PFSK-1 (cell line): Measurements from ENCODE around the gene C3.

Experiments
- FOXP2 ChIP-seq: optimal IDR thresholded peaks from 2 replicates; pipeline ENCODE3; 2011; ENCODE audit warnings: borderline replicate concordance, control low read depth, inconsistent platforms; ENCODE audit not compliant: insufficient read depth; ENCODE audit errors: extremely low read length, extremely low read depth
- POLR2AphosphoS5 ChIP-seq: IDR thresholded peaks from 2 replicates; pipeline ENCODE4 v1.6.1; 2012; ENCODE audit warnings: low read depth, mild to moderate bottlenecking, control low read depth, low read length, moderate library complexity
- SIN3A ChIP-seq: IDR thresholded peaks from 2 replicates; pipeline ENCODE4 v1.6.1; 2012; ENCODE audit warnings: mild to moderate bottlenecking, low read length, moderate library complexity, borderline replicate concordance; ENCODE audit not compliant: insufficient read depth
- TAF1 ChIP-seq: IDR thresholded peaks from 2 replicates; pipeline ENCODE4 v1.6.1; 2012; ENCODE audit warnings: low read length, control low read depth, borderline replicate concordance; ENCODE audit not compliant: insufficient read depth
- TF ChIP-seq, protein P1 (sequence below), 2 experiments: IDR thresholded peaks; 2 replicates each; pipeline versions ENCODE4 v1.6.1 to v1.8.0; 2011 to 2012; ENCODE audit warnings: low read depth in 2 of 2, low read length in 2 of 2, control low read depth in 1 of 2, inconsistent platforms in 1 of 2, mild to moderate bottlenecking in 1 of 2, moderate library complexity in 1 of 2; ENCODE audit not compliant: insufficient read depth in 1 of 2

- no peak for TF ChIP-seq TAF1
- no peak for TF ChIP-seq POLR2AphosphoS5
- TF ChIP-seq, protein P1, sequence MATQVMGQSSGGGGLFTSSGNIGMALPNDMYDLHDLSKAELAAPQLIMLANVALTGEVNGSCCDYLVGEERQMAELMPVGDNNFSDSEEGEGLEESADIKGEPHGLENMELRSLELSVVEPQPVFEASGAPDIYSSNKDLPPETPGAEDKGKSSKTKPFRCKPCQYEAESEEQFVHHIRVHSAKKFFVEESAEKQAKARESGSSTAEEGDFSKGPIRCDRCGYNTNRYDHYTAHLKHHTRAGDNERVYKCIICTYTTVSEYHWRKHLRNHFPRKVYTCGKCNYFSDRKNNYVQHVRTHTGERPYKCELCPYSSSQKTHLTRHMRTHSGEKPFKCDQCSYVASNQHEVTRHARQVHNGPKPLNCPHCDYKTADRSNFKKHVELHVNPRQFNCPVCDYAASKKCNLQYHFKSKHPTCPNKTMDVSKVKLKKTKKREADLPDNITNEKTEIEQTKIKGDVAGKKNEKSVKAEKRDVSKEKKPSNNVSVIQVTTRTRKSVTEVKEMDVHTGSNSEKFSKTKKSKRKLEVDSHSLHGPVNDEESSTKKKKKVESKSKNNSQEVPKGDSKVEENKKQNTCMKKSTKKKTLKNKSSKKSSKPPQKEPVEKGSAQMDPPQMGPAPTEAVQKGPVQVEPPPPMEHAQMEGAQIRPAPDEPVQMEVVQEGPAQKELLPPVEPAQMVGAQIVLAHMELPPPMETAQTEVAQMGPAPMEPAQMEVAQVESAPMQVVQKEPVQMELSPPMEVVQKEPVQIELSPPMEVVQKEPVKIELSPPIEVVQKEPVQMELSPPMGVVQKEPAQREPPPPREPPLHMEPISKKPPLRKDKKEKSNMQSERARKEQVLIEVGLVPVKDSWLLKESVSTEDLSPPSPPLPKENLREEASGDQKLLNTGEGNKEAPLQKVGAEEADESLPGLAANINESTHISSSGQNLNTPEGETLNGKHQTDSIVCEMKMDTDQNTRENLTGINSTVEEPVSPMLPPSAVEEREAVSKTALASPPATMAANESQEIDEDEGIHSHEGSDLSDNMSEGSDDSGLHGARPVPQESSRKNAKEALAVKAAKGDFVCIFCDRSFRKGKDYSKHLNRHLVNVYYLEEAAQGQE (IDR thresholded peaks at IDR 0.05; ENCODE audit: insufficient read depth in 1 of 2, low read depth in 2 of 2, low read length in 2 of 2), result no peak
- no peak for TF ChIP-seq SIN3A
- no peak for TF ChIP-seq FOXP2
These were observed 51.8 kb downstream of the C3 start for GRCh38 chr19:6668691-6669090.
